Neural cell (in vitro differentiated cells): Measurements from ENCODE around the gene RPRD1B. TPM values are rescaled to one million over a fixed set of nuclear protein-coding genes. Genes with fewer than 3 reads are reported as not detected.

Experiments
- H2AFZ ChIP-seq: fragments of 200-600, 300-800 bp; sonication (generic), shearing (Covaris generic); 2 replicates; pipeline ENCODE4 v1.6.0; 2014; ENCODE audit warnings: low read depth, mild to moderate bottlenecking, antibody characterized with exemption, low read length, moderate library complexity
- H3F3A ChIP-seq: fragments of 200-600 bp; shearing (Covaris generic); 2 replicates; pipeline ENCODE4 v1.6.1; 2016; ENCODE audit warnings: mild to moderate bottlenecking, moderate library complexity, mixed read lengths, antibody characterized with exemption, low read length; ENCODE audit not compliant: insufficient read depth, poor library complexity, severe bottlenecking
- H3K27ac ChIP-seq: fragments of 200-600, 300-800 bp; sonication (generic), shearing (Covaris generic); 2 replicates; pipeline ENCODE4 v1.5.1; 2014; ENCODE audit warnings: mild to moderate bottlenecking, low read length, moderate library complexity
- H3K27me3 ChIP-seq: fragments of 300-800, 200-600 bp; sonication (generic), shearing (Covaris generic); 2 replicates; pipeline ENCODE4 v1.6.0; 2014; ENCODE audit warnings: mild to moderate bottlenecking, low read depth, low read length, moderate library complexity; ENCODE audit not compliant: insufficient read depth
- H3K36me3 ChIP-seq: fragments of 300-800, 200-600 bp; sonication (generic), shearing (Covaris generic); 2 replicates; pipeline ENCODE4 v1.5.1; 2014; ENCODE audit warnings: mild to moderate bottlenecking, antibody characterized with exemption, low read length, moderate library complexity; ENCODE audit not compliant: insufficient read depth
- H3K4me2 ChIP-seq: fragments of 300-800, 200-600 bp; sonication (generic), shearing (Covaris generic); 2 replicates; pipeline ENCODE4 v1.6.0; 2014; ENCODE audit warnings: mild to moderate bottlenecking, low read length
- H3K4me3 ChIP-seq: fragments of 300-800, 200-600 bp; sonication (generic), shearing (Covaris generic); 2 replicates; pipeline ENCODE4 v1.5.1; 2014; ENCODE audit warnings: mild to moderate bottlenecking, low read length, moderate library complexity
- H3K79me2 ChIP-seq: fragments of 200-600 bp; shearing (Covaris generic); replicated peaks from 2 replicates; pipeline ENCODE4 v1.6.0; 2014; ENCODE audit warnings: mild to moderate bottlenecking, low read length, moderate library complexity; ENCODE audit not compliant: insufficient read depth
- H3K9ac ChIP-seq: fragments of 300-800, 200-600 bp; sonication (generic), shearing (Covaris generic); 2 replicates; pipeline ENCODE4 v1.6.1; 2016; ENCODE audit warnings: mild to moderate bottlenecking, low read length, mixed read lengths
- H3K9me2 ChIP-seq: fragments of 200-600 bp; shearing (Covaris generic); 2 replicates; pipeline ENCODE4 v1.6.1; 2016; ENCODE audit warnings: mild to moderate bottlenecking, low read length, mixed read lengths; ENCODE audit not compliant: insufficient read depth
- H3K9me3 ChIP-seq: fragments of 200-600, 300-800 bp; sonication (generic), shearing (Covaris generic); 2 replicates; pipeline ENCODE4 v1.6.1; 2016; ENCODE audit warnings: mild to moderate bottlenecking, mixed run types, low read length, moderate library complexity, mixed read lengths
- H4K20me1 ChIP-seq: fragments of 200-600 bp; shearing (Covaris generic); 2 replicates; pipeline ENCODE4 v1.6.1; 2016; ENCODE audit warnings: mild to moderate bottlenecking, mixed run types; ENCODE audit not compliant: insufficient read depth
- CTCF ChIP-seq: fragments of 450-650 bp; IDR thresholded peaks from 2 replicates; pipeline ENCODE4 v1.5.1; 2014; ENCODE audit warnings: antibody characterized with exemption, mild to moderate bottlenecking, moderate library complexity; ENCODE audit not compliant: poor library complexity, severe bottlenecking
- EP300 ChIP-seq: fragments of 450-650 bp; conservative IDR thresholded peaks from 2 replicates; pipeline ENCODE4 v1.6.1; 2014; ENCODE audit warnings: antibody characterized with exemption, mild to moderate bottlenecking, moderate library complexity; ENCODE audit not compliant: poor library complexity, severe bottlenecking
- EZH2 ChIP-seq: fragments of 200-600, 300-800 bp; shearing (Covaris generic), sonication (generic); IDR thresholded peaks from 2 replicates; pipeline ENCODE4 v1.6.1; 2014; ENCODE audit warnings: antibody characterized with exemption, low read length, borderline replicate concordance, mild to moderate bottlenecking; ENCODE audit not compliant: insufficient read depth, poor library complexity, severe bottlenecking
- MXI1 ChIP-seq: fragments of 450-650 bp; conservative IDR thresholded peaks from 2 replicates; pipeline ENCODE4 v1.6.1; 2014; ENCODE audit warnings: antibody characterized with exemption, mild to moderate bottlenecking; ENCODE audit not compliant: poor library complexity, severe bottlenecking
- POLR2AphosphoS5 ChIP-seq: IDR thresholded peaks from 2 replicates; pipeline ENCODE4 v1.6.1; 2012
- RAD21 ChIP-seq: fragments of 450-650 bp; conservative IDR thresholded peaks from 2 replicates; pipeline ENCODE4 v1.6.1; 2014; ENCODE audit warnings: antibody characterized with exemption, mild to moderate bottlenecking, moderate library complexity
- REST ChIP-seq: IDR thresholded peaks from 2 replicates; pipeline ENCODE4 v1.6.1; 2012; ENCODE audit warnings: borderline replicate concordance
- SMC3 ChIP-seq: fragments of 450-650 bp; conservative IDR thresholded peaks from 2 replicates; pipeline ENCODE4 v1.6.1; 2014; ENCODE audit warnings: antibody characterized with exemption, mild to moderate bottlenecking, moderate library complexity; ENCODE audit not compliant: poor library complexity
- TAF1 ChIP-seq: IDR thresholded peaks from 2 replicates; pipeline ENCODE4 v1.6.1; 2012; ENCODE audit warnings: low read depth
- polyA plus RNA-seq: library from polyadenylated mRNA; depleted of rRNA; stranded (reverse); fragments of >200 nt; gene quantifications from 2 replicates; pipeline ENCODE4 v1.2.3, GENCODE V29; 2014

The RPRD1B gene
- polyA plus RNA-seq, 1 donor from 2014 or later: 23.4 TPM

GRCh38 chr20:38137441-38138037 lies 104.0 kb downstream of the RPRD1B start:
- H3K79me2 ChIP-seq: no peaks in the 10 kb centered on the region
- no peak overlapping the region for H3K9ac ChIP-seq
- no peaks in the 10 kb centered on the region for H3K9me2 ChIP-seq
- no peak overlapping the region for H3K4me3 ChIP-seq
- no peaks in the 10 kb centered on the region for H3K9me3 ChIP-seq
- TF ChIP-seq EZH2 (no peak), REST (no peak)
- H4K20me1 ChIP-seq: no peaks in the 10 kb centered on the region
- no peak overlapping the region for H2AFZ ChIP-seq
- H3K36me3 ChIP-seq: no peaks in the 10 kb centered on the region
- H3F3A ChIP-seq: no peaks in the 10 kb centered on the region
- no peak overlapping the region for H3K4me2 ChIP-seq
- no peak overlapping the region for H3K27ac ChIP-seq
- no peaks in the 10 kb centered on the region for H3K27me3 ChIP-seq

- Histone ChIP-seq H3K9me2 (no peaks in the 10 kb centered on the region), H3K4me3 (no peak overlapping the region), H4K20me1 (no peaks in the 10 kb centered on the region), H3K36me3 (no peaks in the 10 kb centered on the region), H2AFZ (no peak overlapping the region), H3K27me3 (no peaks in the 10 kb centered on the region), H3K4me2 (no peak overlapping the region), H3K9ac (no peak overlapping the region), H3K79me2 (no peaks in the 10 kb centered on the region), H3K9me3 (no peaks in the 10 kb centered on the region), H3F3A (no peaks in the 10 kb centered on the region), H3K27ac (no peak overlapping the region)
- TF ChIP-seq RAD21 (no peak), SMC3 (no peak)
Measured at GRCh38 chr20:38138086-38138778, 104.7 kb downstream of the RPRD1B start.

- no peak for TF ChIP-seq EP300
- no peak for TF ChIP-seq RAD21
- TF ChIP-seq REST: no peak
- TF ChIP-seq POLR2AphosphoS5: no peak
- no peak for TF ChIP-seq MXI1
- TF ChIP-seq TAF1: no peak
- TF ChIP-seq SMC3: no peak
- TF ChIP-seq CTCF: no peak
- TF ChIP-seq EZH2: no peak
- no peak overlapping the region for H2AFZ ChIP-seq
- no peaks in the 10 kb centered on the region for H3K9me2 ChIP-seq
- no peaks in the 10 kb centered on the region for H3F3A ChIP-seq
- H3K36me3 ChIP-seq: no peaks in the 10 kb centered on the region
- no peaks in the 10 kb centered on the region for H3K79me2 ChIP-seq
- no peak overlapping the region for H3K27ac ChIP-seq
- no peak overlapping the region for H3K4me3 ChIP-seq
- H3K27me3 ChIP-seq: no peaks in the 10 kb centered on the region
- H3K4me2 ChIP-seq: no peak overlapping the region
- no peak overlapping the region for H3K9ac ChIP-seq
- H4K20me1 ChIP-seq: no peaks in the 10 kb centered on the region
- no peaks in the 10 kb centered on the region for H3K9me3 ChIP-seq
Measured at GRCh38 chr20:38139156-38139912, 105.8 kb downstream of the RPRD1B start.
